Nephron progenitor cell (in vitro differentiated cells): ENCODE measurements around the gene AGBL4.
A peak's percentile ranks its signal among the peaks of the same experiment; 100 is the strongest.

Source experiments
- DNase-seq: peaks from one replicate; pipeline ENCODE4 v3.0.0; 2021
- H3K27ac Mint-ChIP-seq: 2 replicates; pipeline ENCODE4 v1.8.0; 2021; ENCODE audit warnings: mild to moderate bottlenecking, moderate library complexity, mixed read lengths
- H3K27me3 Mint-ChIP-seq: 2 replicates; pipeline ENCODE4 v1.8.0; 2021; ENCODE audit warnings: mild to moderate bottlenecking, low read depth, mixed read lengths; ENCODE audit not compliant: poor library complexity
- H3K36me3 Mint-ChIP-seq: 2 replicates; pipeline ENCODE4 v1.8.0; 2021; ENCODE audit warnings: low read depth, mixed read lengths
- H3K4me1 Mint-ChIP-seq: 2 replicates; pipeline ENCODE4 v1.8.0; 2021; ENCODE audit warnings: mixed read lengths
- H3K4me3 Mint-ChIP-seq: 2 replicates; pipeline ENCODE4 v1.8.0; 2021; ENCODE audit warnings: mild to moderate bottlenecking, moderate library complexity, mixed read lengths
- H3K9me3 Mint-ChIP-seq: 2 replicates; pipeline ENCODE4 v1.8.0; 2021; ENCODE audit warnings: mild to moderate bottlenecking, moderate library complexity, mixed read lengths
- TF ChIP-seq, protein P1 (sequence below): fragments of 200-600 bp; sonication (generic); IDR thresholded peaks from 2 replicates; pipeline ENCODE4 v1.5.0; 2021; ENCODE audit warnings: antibody characterized with exemption

The AGBL4 gene

DNA sequence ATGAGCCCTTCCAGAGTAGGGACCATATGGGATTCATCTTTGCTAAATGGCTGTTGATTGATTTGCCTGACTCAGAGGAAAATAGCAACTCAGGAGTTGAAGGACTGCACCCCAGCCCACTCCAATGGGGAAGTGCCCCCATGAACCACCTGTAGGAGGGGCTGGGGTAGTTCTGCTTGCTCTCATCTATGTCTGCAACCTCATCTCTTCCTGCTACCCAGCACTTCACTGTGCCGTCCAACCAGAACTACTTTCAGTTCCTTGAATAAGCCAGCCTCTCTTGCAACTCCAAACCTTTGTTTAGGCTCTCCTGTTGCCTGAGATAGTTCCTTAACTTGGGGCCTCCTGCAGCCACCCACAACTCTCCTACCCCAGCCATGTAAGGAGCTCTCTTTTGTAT, 1273.6 kb downstream of the AGBL4 start:
- H3K27ac Mint-ChIP-seq: peak overlapping the region; percentile 31
- H3K36me3 Mint-ChIP-seq: peaks cover 54% of the 10 kb centered on the region
- no peaks in the 10 kb centered on the region for H3K9me3 Mint-ChIP-seq
- peaks cover 25% of the 10 kb centered on the region for H3K4me1 Mint-ChIP-seq
- DNase-seq: no peak
- TF ChIP-seq, protein P1, sequence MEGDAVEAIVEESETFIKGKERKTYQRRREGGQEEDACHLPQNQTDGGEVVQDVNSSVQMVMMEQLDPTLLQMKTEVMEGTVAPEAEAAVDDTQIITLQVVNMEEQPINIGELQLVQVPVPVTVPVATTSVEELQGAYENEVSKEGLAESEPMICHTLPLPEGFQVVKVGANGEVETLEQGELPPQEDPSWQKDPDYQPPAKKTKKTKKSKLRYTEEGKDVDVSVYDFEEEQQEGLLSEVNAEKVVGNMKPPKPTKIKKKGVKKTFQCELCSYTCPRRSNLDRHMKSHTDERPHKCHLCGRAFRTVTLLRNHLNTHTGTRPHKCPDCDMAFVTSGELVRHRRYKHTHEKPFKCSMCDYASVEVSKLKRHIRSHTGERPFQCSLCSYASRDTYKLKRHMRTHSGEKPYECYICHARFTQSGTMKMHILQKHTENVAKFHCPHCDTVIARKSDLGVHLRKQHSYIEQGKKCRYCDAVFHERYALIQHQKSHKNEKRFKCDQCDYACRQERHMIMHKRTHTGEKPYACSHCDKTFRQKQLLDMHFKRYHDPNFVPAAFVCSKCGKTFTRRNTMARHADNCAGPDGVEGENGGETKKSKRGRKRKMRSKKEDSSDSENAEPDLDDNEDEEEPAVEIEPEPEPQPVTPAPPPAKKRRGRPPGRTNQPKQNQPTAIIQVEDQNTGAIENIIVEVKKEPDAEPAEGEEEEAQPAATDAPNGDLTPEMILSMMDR: no peak
- no peak overlapping the region for H3K4me3 Mint-ChIP-seq
- no peaks in the 10 kb centered on the region for H3K27me3 Mint-ChIP-seq

DNA sequence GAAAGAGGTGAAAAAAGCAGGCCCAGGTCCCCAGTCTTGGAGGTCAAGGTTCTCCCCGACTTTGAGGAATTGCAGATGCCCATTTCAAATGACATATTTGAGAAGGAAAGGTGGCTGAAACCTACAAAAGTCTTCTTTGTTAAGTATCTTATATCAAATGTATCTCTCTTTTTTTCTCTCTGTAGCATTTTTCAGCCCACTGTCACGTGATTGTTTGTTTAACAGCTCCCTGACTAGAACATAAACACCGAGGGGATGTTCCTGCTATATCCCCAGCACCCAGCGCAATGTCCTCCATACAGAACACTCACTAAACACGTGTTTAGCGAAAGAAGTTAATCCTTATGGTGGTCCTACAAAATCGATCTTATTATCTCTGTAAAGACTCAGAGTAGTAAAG, 1274.7 kb downstream of the AGBL4 start:
- DNase-seq: no peak
- TF ChIP-seq, protein P1: no peak
- Mint-ChIP-seq H3K27ac (no peak overlapping the region), H3K9me3 (no peaks in the 10 kb centered on the region), H3K4me1 (peaks cover 25% of the 10 kb centered on the region), H3K4me3 (no peak overlapping the region), H3K36me3 (peaks cover 52% of the 10 kb centered on the region), H3K27me3 (no peaks in the 10 kb centered on the region)

DNA sequence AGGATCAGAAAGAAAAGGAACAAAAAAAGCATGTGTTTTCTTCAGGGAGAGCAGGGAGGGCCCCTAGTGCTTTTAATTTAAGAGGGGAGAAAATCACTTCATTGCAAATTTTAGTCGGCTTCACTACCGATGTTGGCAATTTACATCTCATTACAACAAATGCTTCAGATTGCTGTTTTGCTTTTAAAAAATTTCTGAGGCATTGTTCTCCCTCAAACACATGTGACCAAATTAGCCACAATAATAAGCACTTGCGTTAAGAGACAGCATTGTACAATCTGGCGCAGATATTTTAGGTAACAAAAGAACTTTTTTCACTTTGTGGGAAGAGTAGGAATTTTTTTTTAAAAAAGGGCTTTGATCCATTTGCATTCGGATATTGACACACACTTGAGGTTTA, 1276.8 kb downstream of the AGBL4 start:
- H3K4me1 Mint-ChIP-seq: peaks cover 19% of the 10 kb centered on the region
- H3K36me3 Mint-ChIP-seq: peaks cover 60% of the 10 kb centered on the region
- H3K4me3 Mint-ChIP-seq: no peak overlapping the region
- TF ChIP-seq, protein P1: no peak
- DNase-seq: no peak
- H3K27me3 Mint-ChIP-seq: no peaks in the 10 kb centered on the region
- H3K27ac Mint-ChIP-seq: no peak overlapping the region
- H3K9me3 Mint-ChIP-seq: no peaks in the 10 kb centered on the region

DNA sequence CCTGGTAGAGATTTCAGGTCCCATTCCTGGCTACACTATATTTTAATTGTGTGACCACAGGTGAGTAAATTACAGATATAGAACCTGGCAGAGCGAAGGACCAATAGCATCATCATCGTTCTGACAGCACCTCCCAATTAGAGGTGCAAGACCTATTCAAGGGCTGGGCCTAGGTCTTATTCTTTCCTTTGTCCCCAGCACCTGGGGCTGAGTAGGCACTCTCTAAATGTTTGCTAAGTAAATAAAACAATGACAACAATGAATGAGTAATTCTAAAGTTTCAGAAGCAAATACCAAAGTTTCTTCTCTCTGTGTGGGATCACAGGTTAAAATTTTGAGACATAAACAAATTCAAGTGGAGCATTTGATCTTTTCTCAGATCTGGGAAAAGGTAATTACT, 1279.7 kb downstream of the AGBL4 start:
- no peak for DNase-seq
- H3K9me3 Mint-ChIP-seq: no peaks in the 10 kb centered on the region
- H3K4me1 Mint-ChIP-seq: peaks cover 8% of the 10 kb centered on the region
- H3K36me3 Mint-ChIP-seq: peaks cover 68% of the 10 kb centered on the region
- peaks cover 3% of the 10 kb centered on the region for H3K27me3 Mint-ChIP-seq
- no peak overlapping the region for H3K4me3 Mint-ChIP-seq
- TF ChIP-seq, protein P1: no peak
- no peak overlapping the region for H3K27ac Mint-ChIP-seq

DNA sequence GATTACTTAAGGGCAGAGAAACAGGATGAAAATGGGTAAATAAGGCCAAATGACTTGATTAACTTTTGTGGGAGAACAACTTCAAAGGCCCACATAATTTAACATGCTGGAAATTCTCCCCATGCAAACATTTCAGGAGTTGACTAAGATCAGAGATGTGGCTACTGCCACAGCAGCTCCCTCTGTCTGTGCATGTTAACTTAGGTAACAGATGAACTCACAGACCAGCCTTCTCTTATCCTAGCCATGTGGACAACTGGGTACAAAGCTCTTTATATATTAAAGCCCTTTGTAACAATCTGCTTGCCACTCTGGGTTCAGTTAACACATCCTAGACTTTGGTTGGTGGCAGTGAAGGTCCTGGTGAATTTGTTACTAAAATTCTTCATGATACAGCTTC, 1280.3 kb downstream of the AGBL4 start:
- H3K27me3 Mint-ChIP-seq: peaks cover 3% of the 10 kb centered on the region
- no peak for DNase-seq
- H3K27ac Mint-ChIP-seq: no peak overlapping the region
- H3K4me3 Mint-ChIP-seq: no peak overlapping the region
- peaks cover 66% of the 10 kb centered on the region for H3K36me3 Mint-ChIP-seq
- H3K4me1 Mint-ChIP-seq: peaks cover 2% of the 10 kb centered on the region
- TF ChIP-seq, protein P1: no peak
- H3K9me3 Mint-ChIP-seq: no peaks in the 10 kb centered on the region

DNA sequence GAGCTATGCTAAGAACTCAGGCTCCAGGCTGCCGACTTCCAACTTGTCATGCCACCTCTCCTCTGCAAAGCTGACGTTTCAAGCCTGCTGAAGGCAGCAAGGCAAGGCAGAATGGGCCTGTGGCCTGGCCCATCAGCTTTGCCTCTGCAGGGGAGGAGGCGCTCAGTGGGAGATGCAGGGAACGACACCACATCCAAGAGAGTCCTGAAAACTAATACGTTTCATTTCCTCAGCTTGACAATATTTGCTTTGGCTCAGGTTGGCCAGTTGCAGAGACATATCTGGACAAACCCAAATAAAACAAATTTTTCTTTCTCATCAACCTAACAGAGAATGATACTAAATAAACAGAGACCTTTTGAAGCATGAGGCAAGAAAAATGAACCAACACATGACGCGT, 1282.4 kb downstream of the AGBL4 start:
- H3K27me3 Mint-ChIP-seq: peaks cover 3% of the 10 kb centered on the region
- no peak overlapping the region for H3K4me3 Mint-ChIP-seq
- DNase-seq: no peak
- H3K9me3 Mint-ChIP-seq: no peaks in the 10 kb centered on the region
- TF ChIP-seq, protein P1: no peak
- peaks cover 74% of the 10 kb centered on the region for H3K36me3 Mint-ChIP-seq
- H3K4me1 Mint-ChIP-seq: no peaks in the 10 kb centered on the region
- H3K27ac Mint-ChIP-seq: no peak overlapping the region
